G401 (cell line): ENCODE data around the gene XYLT1. TPM values are rescaled to one million over a fixed set of nuclear protein-coding genes. Genes with fewer than 3 reads are reported as not detected.
"Not testable (repeated sequence)": the region's sequence is repeated elsewhere in the genome, so short reads cannot be mapped to it uniquely, and the experiment has no call there.

Experiments used
- DNase-seq: peaks from one replicate; pipeline ENCODE4 v3.0.0-alpha.2; 2015; ENCODE audit warnings: low spot score
- in situ Hi-C: cut with HindIII; loops from 2 replicates; pipeline ENCODE4 v1.10.0; 2016; ENCODE audit warnings: low sequenced_read_pairs, mixed read lengths
- total RNA-seq: library from RNA; depleted of rRNA; stranded (reverse); fragments of >200 nt; shearing (Covaris generic); gene quantifications from 2 replicates; pipeline ENCODE4 v1.2.3, GENCODE V29; 2014; rRNA removed

XYLT1 gene, protein sequence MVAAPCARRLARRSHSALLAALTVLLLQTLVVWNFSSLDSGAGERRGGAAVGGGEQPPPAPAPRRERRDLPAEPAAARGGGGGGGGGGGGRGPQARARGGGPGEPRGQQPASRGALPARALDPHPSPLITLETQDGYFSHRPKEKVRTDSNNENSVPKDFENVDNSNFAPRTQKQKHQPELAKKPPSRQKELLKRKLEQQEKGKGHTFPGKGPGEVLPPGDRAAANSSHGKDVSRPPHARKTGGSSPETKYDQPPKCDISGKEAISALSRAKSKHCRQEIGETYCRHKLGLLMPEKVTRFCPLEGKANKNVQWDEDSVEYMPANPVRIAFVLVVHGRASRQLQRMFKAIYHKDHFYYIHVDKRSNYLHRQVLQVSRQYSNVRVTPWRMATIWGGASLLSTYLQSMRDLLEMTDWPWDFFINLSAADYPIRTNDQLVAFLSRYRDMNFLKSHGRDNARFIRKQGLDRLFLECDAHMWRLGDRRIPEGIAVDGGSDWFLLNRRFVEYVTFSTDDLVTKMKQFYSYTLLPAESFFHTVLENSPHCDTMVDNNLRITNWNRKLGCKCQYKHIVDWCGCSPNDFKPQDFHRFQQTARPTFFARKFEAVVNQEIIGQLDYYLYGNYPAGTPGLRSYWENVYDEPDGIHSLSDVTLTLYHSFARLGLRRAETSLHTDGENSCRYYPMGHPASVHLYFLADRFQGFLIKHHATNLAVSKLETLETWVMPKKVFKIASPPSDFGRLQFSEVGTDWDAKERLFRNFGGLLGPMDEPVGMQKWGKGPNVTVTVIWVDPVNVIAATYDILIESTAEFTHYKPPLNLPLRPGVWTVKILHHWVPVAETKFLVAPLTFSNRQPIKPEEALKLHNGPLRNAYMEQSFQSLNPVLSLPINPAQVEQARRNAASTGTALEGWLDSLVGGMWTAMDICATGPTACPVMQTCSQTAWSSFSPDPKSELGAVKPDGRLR
- not detected in 2 replicates for total RNA-seq

DNA sequence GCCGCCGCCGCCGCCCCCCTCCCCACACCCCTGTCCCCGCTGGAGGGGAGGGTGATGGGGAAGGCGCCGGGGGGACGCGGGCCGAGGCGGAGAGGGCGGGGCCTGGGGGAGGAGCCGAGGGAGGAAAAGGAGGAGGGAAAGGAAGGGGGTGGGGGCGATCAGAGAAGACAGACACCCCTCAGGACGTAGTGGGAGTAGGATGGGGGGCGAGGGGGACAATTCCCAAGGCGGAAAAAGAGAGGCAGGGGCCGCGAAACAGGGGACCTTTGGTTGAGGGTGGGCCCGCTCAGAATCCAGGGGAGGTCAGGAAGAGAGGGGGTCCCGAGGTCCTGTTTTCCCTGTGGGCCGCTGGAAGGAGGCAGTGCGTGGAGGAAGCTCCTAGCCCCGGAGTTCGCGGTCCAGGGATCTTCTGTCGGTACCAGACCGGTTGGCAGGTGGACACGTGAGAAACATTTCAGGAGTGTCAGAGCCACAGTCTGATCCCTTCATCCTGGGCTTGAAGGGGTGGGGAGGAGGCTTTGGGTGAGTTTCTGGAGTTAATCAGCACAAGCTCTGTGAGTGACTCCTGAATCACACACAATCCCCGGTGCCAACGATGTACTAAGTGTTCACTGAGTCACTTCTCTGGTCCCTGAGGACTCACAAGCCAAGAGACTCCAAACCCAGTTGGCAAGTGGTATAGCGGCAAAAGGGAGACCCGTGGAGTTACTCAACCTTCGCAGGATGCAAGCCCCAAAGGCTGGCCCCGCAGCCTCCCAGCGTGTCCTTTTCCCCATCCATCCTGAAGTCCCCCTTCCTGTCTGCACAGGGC lies at the start of gene XYLT1:
XYLT1 (minus strand) TSS at position 53 of the 811 bp plus-strand sequence. CDS start 164 bp downstream, outside the sequence.
- no peak for DNase-seq
- in situ Hi-C loops: no loop called here

DNA sequence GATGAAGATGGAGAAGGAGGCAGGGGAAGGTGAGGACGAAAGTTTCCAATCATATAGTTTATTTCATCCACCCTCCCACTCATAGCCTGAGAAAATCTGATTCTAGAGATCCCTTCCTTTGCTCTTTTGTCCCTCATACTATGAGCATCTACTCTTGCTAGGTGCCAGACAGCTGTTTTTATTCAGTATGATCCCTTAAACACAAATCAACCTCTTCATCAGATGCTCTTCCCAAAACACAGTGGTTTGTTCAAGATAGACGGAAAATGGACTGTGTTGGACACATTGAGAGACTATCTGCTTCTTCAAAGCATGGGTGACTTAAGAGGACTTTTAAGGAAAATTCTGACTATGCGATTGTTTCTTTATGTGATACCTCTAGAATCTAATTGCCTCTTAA lies 49.4 kb upstream of the XYLT1 start:
- in situ Hi-C loops: no loop called here
- no peak for DNase-seq

DNA sequence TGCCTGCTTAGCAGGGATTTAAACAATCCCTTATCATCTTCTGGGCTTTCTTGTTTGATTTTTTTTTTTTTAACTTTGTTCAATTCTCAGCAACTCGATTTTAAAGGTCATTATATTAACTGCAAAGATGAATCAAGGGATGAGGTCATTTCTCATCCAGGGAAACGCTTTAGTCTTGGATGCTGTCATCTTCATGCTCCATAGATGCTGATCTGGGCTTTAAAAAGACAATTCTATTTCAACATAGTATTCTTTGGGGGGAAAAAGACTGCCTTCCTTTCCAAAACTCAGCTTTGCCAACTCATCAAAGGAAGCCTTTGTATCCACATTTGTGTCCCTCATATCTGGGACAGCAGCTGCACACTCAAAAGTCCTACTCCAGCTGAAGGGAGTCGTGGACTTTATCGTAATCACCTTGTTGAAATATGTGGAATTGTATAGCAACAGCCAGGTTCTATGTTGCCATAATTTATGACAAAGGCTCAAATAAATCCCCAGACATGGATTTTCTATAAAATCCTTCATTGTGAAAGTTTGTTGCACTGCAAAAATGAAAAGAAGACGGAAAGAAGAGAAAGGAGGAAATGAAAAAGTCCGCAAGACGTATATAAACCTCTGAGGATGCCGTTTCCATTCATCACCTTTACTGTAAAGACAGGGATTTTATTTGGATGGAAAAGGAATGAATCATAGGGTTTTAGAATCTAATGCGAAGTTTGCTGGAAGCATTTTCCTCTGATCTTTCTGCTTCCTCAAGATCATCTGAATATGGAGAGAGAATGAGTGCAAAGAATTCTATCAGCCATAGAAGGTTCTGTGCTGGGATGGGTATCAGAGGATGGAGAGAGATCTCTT lies 48.6 kb upstream of the XYLT1 start:
- in situ Hi-C loops: no loop called here
- DNase-seq: no peak

DNA sequence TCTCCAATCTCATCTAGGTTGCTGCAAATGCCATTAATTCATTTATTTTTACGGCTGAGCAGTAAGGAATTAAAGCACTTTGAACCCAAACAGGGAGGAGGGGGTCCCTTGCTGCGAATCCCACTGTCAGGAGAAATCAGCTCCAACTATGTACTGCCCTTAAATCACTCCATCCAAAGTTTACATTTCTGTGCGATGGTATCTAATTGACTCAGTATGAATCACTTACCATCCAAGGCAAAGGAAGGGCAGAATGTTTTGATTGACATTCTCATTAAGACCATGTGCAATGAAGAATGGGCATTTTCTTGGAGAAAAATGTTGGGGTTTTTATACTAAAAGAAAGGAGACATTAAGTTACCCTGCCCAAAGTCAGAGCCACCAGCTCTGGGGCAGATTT lies 47.7 kb upstream of the XYLT1 start:
- no peak for DNase-seq
- in situ Hi-C loops: no loop called here

DNA sequence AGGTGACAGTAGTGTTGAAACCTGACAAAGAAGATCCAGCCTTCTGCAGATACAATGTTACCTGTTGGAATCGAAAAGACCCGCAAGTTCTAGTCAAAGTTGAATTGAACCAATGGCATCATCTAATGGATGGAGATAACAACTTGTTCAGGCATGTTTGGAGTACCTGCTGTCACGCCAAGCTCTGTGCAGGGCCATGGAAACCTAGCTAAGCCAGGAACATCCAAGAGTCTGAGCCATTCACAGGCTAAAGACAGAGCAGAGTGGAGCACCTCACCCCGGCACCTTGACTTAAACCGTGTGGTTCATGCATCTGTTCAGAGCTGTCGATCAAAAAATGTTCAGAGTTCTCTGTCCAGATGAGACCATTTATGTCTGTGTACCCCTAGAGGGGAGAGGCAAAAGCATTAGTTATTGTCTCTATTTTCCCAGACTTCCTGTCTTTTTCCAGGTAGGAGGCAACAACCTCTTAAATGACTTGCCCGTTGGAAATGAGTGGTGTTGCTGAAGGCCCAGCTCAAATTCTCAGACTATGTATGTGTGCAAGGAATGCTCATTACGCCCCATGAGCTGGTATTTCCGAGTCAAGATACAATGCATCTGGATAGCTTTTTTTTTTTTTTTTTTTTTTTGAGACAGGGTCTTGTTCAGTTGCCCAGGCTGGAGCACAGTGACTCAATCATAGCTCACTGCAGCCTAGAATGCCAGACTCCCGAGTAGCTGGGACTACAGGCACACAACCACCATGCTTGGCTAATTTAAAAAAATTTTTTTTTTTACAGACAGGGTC lies 44.9 kb upstream of the XYLT1 start:
- in situ Hi-C loops: no loop called here
- no peak for DNase-seq

DNA sequence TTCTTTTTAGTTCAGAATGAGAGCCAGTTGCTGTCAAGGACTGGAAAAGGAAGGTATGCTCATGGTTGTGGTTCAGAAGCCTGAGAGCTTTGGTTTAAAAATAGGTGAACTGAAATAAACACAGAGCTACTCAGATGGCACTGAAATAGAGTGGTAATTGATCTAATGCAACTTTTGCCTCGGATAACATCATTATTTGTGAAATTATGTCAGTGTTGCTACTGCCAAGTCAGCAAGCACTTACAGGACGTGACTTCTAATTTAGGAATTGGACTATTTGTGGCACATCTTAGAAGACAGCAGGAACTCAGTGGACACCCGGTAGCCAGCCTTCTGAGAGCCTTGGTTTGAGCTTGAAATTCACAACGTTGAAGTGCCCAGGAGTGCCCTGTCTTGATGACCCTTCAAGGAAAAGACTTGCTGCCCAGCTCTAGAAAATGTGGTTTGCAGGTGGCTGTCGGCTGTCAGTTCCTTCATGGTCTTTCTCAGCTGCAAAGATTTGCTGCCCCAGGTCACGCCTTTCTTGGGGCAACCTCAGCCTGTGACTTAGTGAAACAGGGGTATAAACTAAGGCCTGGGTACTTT lies 42.0 kb upstream of the XYLT1 start:
- in situ Hi-C loops: no loop called here
- no peak for DNase-seq

DNA sequence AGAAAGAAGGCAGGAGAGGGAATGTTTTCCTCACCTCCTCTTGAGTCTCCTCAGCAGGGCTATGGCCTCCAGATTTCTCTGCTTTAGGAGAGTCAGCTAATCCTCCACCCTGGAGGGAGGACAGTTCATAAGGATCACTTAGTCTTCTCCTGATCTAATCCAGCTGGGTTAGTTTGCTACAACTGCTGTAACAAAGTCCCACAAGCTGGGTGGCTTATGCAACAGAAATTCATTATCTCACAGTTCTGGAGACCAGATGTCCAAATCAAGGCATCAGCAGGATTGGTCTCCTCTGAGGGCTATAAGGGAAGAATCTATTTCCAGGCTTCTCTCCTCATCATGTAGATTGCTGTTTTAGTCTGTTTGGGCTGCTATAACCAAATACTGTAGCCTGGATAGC lies 40.6 kb upstream of the XYLT1 start:
- no peak for DNase-seq
- in situ Hi-C loops: no loop called here

DNA sequence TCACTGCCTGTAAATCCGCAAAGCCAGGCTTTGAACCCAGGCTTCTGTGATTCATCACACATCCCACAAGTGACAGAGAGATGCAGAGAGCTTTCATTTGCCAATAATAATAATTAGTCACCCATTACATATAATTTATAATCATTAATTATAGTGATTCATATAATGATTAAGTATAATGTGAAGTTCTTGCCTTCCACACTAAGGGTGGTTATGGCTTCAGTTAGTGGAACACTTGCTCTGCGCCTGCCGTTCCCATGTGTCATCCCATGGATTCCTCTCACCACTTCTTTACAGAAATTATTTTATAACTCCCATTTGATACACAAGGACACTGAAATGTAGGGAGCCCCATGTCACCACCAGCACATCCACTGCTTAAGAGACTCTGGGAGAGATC lies 39.8 kb upstream of the XYLT1 start:
- no peak for DNase-seq
- in situ Hi-C loops: no loop called here

DNA sequence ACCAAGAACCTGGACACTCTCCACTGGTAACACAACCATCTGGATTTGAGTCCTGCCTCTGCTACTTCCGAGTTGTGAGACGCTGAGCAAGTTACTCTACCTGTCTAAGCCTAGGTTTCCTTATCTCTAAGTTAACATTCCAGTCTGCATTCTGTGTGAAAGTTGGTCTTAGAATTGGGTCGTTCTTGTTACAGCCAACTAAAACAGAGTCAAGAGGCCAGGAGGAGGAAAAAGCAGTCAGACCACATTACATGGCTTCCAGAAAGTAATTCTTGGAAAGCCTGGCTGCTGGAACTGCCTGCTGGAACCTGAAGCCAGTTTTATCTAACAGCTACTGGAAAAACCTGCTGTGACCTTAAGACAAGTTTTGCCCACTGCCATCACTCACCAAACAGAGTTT lies 38.4 kb upstream of the XYLT1 start:
- no peak for DNase-seq
- in situ Hi-C loops: no loop called here

DNA sequence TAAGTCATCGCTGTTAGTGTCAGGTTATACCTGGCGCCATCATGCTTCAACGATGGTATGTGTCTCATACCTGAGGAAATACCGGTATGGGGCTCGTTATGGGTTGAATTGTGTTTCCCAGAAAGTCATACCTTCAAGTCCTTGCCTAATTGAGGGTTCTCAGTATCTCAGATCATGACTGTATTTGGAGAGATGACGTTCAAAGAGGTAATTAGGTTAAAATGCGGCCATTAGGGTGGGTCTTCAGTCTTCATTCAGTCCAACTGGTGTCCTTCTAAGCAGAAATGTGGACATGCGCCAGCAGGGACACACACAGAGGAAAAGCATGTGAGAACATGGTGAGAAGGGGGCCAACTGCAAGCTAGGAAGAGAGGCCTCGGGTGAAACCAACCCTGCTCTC lies 37.5 kb upstream of the XYLT1 start:
- in situ Hi-C loops: no loop called here
- DNase-seq: no peak

DNA sequence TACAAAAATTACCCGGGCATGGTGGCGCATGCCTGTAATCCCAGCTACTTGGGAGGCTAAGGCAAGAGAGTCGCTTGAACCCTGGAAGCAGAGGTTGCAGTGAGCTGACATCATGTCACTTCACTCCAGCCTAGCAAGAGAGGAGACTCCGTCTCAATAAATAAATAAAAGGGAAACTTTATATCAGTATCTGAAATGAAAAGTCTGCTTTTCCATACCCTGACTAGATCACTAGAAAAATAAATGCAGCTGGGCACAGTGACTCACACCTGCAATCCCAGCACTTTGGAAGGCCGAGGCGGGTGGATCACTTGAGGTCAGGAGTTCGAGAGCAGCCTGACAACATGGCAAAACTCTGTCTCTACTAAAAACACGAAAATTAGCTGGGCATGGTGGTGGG lies 36.8 kb upstream of the XYLT1 start:
- in situ Hi-C loops: not testable (repeated sequence)

DNA sequence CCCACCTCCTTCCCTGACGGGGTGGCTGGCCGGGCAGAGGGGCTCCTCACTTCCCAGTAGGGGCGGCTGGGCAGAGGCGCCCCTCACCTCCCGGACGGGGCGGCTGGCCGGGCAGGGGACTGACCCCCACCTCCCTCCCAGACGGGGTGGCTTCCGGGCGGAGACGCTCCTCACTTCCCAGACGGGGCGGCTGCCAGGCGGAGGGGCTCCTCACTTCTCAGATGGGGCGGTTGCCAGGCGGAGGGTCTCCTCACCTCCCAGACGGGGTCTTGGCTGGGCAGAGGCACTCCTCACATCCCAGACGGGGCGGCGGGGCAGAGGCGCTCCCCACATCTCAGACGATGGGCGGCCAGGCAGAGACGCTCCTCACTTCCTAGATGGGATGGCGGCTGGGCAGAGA lies 35.1 kb upstream of the XYLT1 start:
- in situ Hi-C loops, DNase-seq: not testable (repeated sequence)

More for the DNA sequence above, 36.8 kb upstream of the XYLT1 start:
- DNase-seq: not testable (repeated sequence)

DNA sequence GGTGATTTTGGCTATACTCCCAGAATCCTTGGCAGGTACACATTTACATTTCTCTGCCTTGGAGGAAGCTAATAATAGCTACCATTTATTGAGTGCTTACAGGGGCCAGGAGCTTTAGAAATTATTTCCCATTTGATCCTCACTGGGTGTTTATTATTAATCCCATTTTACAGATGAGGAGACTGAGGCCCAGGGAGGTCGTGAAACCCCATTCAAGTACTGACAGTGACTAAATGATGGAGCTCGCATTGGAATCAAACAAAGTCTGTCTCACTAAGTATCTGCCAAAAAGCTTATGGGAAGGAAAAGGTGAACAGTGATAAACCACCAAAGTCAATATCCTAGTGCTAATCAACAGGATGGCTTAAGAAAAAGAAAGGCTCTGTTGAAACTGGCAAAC lies 33.3 kb upstream of the XYLT1 start:
- in situ Hi-C loops: no loop called here
- DNase-seq: no peak

DNA sequence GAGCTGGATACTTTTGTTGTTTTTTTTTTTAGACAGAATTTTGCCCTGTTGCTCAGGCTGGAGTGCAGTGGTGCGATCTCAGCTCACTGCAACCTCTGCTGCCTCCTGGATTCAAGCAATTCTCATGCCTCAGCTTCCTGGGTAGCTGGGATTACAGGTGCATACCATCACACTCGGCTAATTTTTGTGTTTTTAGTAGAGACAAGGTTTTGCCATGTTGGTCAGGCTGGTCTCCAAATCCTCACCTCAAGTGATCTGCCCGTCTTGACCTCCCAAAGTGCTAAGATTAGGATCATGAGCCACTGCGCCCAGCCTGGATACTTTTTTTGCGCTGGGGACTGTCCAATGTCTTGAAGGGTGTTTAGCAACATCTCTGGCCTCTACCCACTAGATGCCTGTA lies 32.6 kb upstream of the XYLT1 start:
- DNase-seq: no peak
- in situ Hi-C loops: no loop called here

DNA sequence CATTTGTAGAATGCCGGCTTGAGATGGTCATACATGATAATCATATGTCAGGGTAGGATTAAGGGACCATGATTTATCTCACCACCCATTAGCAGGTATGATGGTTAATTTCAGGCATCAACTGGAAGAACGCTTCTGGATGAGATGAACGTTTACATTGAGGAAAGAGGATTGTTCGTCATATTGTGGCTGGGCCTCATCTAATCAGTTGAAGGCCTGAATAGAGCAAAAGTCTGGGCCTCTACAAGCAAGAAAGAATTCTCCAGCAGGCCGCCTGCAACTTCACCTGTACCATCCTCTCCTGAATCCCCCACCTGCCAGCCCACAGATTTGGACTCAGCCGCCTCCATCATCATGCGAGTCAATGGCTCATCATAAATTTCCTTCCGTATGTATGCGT lies 30.6 kb upstream of the XYLT1 start:
- in situ Hi-C loops: no loop called here
- no peak for DNase-seq

DNA sequence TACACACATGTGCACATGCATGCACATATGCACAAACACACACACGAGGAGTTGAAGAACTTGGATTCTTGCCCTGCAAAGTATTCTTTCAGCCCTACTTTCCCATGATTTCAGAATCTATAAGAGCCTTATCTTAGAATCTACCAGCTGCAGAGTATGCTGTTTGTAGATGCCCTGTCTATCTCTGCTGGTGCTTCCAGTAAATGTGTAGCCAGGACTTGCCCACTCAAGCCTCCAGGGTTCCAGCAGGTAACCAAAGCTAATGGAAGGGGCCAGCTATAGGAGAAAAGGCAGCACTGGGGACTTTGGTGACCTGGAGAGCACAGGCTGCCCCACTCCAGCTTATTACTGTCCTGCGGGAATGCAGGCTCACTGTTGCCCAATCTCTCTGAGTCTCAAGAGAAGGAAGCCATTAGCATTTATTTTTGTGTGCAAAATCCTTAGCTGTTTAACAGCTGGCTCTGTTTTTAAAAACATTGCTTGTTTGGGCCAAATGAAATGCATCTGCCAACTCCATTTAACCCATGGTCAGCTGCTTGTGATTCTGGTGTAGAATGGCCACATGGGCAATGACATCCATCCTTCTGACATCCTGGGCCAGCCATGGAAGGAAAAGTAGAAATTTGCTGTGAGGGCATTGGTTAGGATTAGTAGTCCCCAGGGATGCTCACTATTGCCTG lies 28.6 kb upstream of the XYLT1 start:
- in situ Hi-C loops: no loop called here
- no peak for DNase-seq

DNA sequence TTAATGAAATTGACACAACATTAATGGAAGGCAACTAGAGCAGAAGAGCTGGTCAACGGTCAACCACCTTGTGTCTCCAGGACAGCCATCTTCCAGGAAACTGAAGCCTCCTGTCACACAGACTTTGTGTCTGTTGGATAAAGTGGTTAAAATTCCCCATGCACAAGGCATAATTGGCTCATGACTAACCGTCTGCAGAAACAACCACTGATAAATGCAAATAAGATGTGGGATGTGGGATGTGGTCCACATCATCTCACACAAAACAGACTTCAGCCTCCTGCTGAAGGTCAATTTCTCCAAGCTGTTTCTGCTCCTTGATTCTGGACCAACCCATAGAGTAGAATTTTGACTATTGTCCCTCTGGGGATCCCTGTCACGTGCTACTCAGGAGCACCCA lies 26.9 kb upstream of the XYLT1 start:
- no peak for DNase-seq
- in situ Hi-C loops: no loop called here
